Esophagus squamous epithelium (tissue), 5 donors: ENCODE measurements around the gene ABCA3. TPM values are rescaled to one million over a fixed set of nuclear protein-coding genes. Genes with fewer than 3 reads are reported as not detected.

ENCODE experiments used
- DNase-seq: peaks from one replicate; lab custom pipeline; 2025; lab: John Stamatoyannopoulos, UW
- H3K27ac ChIP-seq, 4 donors: fragments of 200-600 bp; sonication (generic); one replicate each; pipeline ENCODE4 v1.5.1; 2016 to 2019; ENCODE audit warnings: mild to moderate bottlenecking in 1 of 4
- H3K27me3 ChIP-seq, 4 donors: fragments of 200-600 bp; sonication (generic); 1 replicate in 3 of 4; 2 replicates in 1 of 4; pipeline versions ENCODE4 v1.5.1 to v1.6.0; 2017 to 2021; ENCODE audit warnings: antibody characterized with exemption in 1 of 4
- H3K36me3 ChIP-seq, 3 donors: fragments of 200-600 bp; sonication (generic); one replicate each; pipeline ENCODE4 v1.5.1; 2016 to 2019
- H3K4me1 ChIP-seq, 3 donors: fragments of 200-600 bp; sonication (generic); one replicate each; pipeline ENCODE4 v1.5.1; 2017 to 2019
- H3K4me3 ChIP-seq, 4 donors: fragments of 200-600 bp; sonication (generic); 1 replicate in 3 of 4; 2 replicates in 1 of 4; pipeline ENCODE4 v1.5.1; 2016 to 2019; ENCODE audit warnings: mild to moderate bottlenecking in 2 of 4, moderate library complexity in 1 of 4
- H3K9me3 ChIP-seq, 3 donors: fragments of 200-600 bp; sonication (generic); one replicate each; pipeline ENCODE4 v1.5.1; 2016 to 2019
- POLR2A ChIP-seq, 4 donors: fragments of 450-650 bp; IDR thresholded peaks; one replicate each; pipeline ENCODE4 v1.6.1; 2017; ENCODE audit warnings: antibody characterized with exemption in 4 of 4, mild to moderate bottlenecking in 4 of 4, moderate library complexity in 3 of 4
- whole genome bisulfite sequencing, 2 donors: methylation state at CpG; one replicate each; pipeline ENCODE4 v1.1.5; 2018; 5-methylcytosine and 5-hydroxymethylcytosine counted together
- intact Hi-C: fragments of 100-400 bp; cut with DNase I; formaldehyde crosslinking; loops from one replicate; pipeline ENCODE4 v1.15.0; 2022
- total RNA-seq, 4 donors: library from RNA; depleted of rRNA; stranded (reverse); fragments of >200 nt; gene quantifications; one replicate each; pipeline ENCODE4 v1.1.0, GENCODE V29; 2016
- TF ChIP-seq, protein P1 (sequence below), 6 experiments: fragments of 450-650 bp in 4 of 6; fragments of 200-600 bp in 2 of 6; sonication (generic) in 2 of 6; IDR thresholded peaks; one replicate each; pipeline ENCODE4 v1.5.1; 2016 to 2019; ENCODE audit warnings: antibody characterized with exemption in 6 of 6, mild to moderate bottlenecking in 4 of 6, moderate library complexity in 4 of 6
- donor health status: DM: yes; HTN: yes; CAD: no.

Gene ABCA3
- total RNA-seq, 4 donors from 2014 or later = 0.70 to 3.2 (median 2.7) TPM

DNA sequence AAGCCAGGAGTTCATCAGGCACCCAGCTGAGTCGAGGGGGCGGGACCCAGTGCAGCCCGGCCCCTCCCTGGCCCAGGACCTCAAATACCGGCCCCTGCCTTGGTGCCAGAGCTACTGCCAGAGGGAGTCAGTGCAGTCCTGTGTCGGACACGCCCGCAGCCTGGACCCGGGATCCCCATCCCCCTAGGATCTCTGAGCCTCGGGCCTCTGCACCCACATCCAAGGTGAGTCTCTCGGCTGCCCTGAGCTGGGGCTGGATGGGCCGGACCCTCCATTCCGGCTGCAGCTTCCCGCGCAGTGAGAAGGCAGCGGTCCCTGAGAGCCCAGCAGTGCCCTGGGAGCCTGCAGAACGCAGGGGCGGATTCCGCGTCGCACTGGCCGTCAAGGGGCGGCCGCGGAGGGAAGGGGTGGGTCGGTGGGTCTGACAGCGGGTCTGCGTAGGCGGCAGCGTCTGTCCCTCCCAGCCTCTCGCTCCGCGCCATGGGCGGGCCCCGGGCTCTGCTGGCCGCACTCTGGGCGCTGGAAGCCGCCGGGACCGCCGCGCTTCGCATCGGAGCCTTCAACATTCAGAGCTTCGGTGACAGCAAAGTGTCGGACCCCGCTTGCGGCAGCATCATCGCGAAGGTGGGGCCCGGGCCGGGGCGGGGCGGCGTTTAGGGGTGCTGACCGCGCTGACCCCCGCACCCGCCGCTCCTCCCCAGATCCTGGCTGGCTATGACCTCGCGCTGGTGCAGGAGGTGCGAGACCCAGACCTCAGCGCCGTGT, 104.0 kb downstream of the ABCA3 start, which contains the start of gene DNASE1L2:
Gene DNASE1L2 (plus strand): TSS at position 108 of the 765 bp plus-strand sequence. CDS start 373 bp downstream, at position 481.
- WGBS, 2 donors = 7 to 9% methylated on average over 8 of the region's 64 CpGs
- H3K27ac ChIP-seq = no peak within 1 kb of the TSS
- no peak for DNase-seq
- H3K4me1 ChIP-seq = peaks cover 20 to 42% (median 22%) of the 10 kb centered on the region in 3 donors
- H3K9me3 ChIP-seq = no peaks in the 10 kb centered on the region
- H3K36me3 ChIP-seq = peaks cover 39 to 67% (median 40%) of the 10 kb centered on the region in 3 donors
- intact Hi-C loops = no loop called here
- peaks cover 7 to 48% (median 13%) of the 10 kb centered on the region in 4 donors for H3K27me3 ChIP-seq
- peak within 1 kb of the TSS in 2 of 4 donors; percentile 29 to 49 for H3K4me3 ChIP-seq
- TF ChIP-seq, protein P1, sequence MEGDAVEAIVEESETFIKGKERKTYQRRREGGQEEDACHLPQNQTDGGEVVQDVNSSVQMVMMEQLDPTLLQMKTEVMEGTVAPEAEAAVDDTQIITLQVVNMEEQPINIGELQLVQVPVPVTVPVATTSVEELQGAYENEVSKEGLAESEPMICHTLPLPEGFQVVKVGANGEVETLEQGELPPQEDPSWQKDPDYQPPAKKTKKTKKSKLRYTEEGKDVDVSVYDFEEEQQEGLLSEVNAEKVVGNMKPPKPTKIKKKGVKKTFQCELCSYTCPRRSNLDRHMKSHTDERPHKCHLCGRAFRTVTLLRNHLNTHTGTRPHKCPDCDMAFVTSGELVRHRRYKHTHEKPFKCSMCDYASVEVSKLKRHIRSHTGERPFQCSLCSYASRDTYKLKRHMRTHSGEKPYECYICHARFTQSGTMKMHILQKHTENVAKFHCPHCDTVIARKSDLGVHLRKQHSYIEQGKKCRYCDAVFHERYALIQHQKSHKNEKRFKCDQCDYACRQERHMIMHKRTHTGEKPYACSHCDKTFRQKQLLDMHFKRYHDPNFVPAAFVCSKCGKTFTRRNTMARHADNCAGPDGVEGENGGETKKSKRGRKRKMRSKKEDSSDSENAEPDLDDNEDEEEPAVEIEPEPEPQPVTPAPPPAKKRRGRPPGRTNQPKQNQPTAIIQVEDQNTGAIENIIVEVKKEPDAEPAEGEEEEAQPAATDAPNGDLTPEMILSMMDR (IDR thresholded peaks at IDR 0.05) = no peak
- TF ChIP-seq POLR2A (IDR thresholded peaks at IDR 0.05) = no peak

DNA sequence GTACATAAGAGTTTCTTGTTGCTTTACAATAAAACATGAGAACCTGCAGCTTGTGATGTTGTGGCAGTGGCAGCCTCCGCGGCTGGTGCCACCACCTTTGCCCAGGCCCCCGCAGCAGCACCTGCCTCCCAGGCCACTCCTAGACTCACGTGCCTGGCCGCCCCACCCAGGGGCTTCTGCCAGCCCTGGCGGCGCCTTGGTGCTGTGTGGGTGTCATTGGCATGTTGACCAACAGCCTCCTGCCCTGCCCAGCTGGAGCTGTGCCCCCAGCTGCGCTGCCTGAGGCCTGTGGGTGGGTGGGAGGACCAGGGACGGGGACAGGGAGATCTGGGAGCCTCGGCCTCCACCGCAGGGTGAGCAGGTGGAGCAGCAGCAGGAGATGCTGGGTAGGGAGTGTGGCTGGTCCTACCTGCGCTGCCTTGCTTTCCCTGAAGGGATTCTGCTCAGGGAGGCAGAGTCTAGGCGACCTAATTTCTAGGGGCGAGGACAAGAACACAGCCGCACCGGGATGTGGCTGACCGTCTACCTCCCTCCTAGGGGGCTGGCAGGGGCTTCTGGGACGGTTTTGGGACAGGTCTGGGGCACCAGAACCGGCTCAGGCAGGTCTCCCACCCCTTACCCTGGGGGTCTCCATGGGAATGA, 104.7 kb downstream of the ABCA3 start:
- H3K27ac ChIP-seq = no peak overlapping the region
- intact Hi-C loops = no loop called here
- DNase-seq = no peak

DNA sequence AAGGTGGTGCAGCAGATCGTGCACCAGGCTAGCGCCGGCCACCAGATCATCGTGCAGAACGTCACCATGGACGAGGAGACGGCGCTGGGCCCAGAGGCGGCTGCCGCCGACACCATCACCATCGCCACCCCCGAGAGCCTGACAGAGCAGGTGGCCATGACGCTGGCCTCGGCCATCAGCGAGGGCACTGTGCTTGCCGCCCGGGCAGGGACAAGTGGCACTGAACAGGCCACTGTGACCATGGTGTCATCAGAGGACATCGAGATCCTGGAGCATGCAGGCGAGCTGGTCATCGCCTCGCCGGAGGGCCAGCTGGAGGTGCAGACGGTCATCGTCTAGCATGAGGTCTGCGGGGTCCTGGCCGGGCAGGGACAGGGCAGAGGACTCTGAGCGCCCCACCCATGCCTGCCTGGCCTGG, 105.3 kb downstream of the ABCA3 start:
- intact Hi-C loops = no loop called here
- 90 to 100% methylated on average over 2 to 6 of the region's 28 CpGs for WGBS, 2 donors

More for the DNA sequence above, 104.7 kb downstream of the ABCA3 start:
- peaks cover 22 to 49% (median 27%) of the 10 kb centered on the region in 3 donors for H3K4me1 ChIP-seq
- H3K36me3 ChIP-seq = peaks cover 40 to 69% (median 43%) of the 10 kb centered on the region in 3 donors
- WGBS, 2 donors = 80% methylated on average over 4 of the region's 19 CpGs; no CpG with 5 or more reads in 1 of the 2 donors
- H3K27me3 ChIP-seq = peaks cover 7 to 48% (median 13%) of the 10 kb centered on the region in 4 donors
- peak overlapping the region in 1 of 4 donors; percentile 29 for H3K4me3 ChIP-seq
- TF ChIP-seq POLR2A (IDR thresholded peaks at IDR 0.05) = no peak
- TF ChIP-seq, protein P1 (IDR thresholded peaks at IDR 0.05) = no peak
- no peaks in the 10 kb centered on the region for H3K9me3 ChIP-seq

DNA sequence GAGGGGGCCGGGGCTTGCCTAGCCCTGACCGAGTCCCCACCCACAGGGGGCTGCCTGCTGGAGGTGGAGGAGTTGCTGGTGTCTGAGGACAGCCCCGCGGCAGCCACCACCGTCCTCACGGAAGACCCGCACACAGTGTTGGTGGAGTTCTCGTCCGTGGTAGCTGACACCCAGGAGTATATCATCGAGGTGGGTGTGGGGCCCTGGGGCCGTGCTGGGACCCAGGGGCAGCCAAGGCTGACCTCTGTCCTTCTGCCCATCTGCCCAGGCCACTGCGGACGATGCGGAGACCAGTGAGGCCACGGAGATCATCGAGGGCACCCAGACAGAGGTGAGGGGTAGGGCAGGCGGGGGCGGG, 105.7 kb downstream of the ABCA3 start:
- H3K4me3 ChIP-seq = no peak overlapping the region
- H3K9me3 ChIP-seq = no peaks in the 10 kb centered on the region
- intact Hi-C loops = no loop called here
- no peak for DNase-seq
- no peak for TF ChIP-seq POLR2A (IDR thresholded peaks at IDR 0.05)
- TF ChIP-seq, protein P1 (IDR thresholded peaks at IDR 0.05) = no peak
- H3K27ac ChIP-seq = no peak overlapping the region
- H3K27me3 ChIP-seq = peaks cover 7 to 48% (median 13%) of the 10 kb centered on the region in 4 donors
- H3K36me3 ChIP-seq = peaks cover 46 to 70% (median 47%) of the 10 kb centered on the region in 3 donors
- WGBS, 2 donors = 85% methylated on average over 4 of the region's 18 CpGs; no CpG with 5 or more reads in 1 of the 2 donors
- peaks cover 22 to 57% (median 30%) of the 10 kb centered on the region in 3 donors for H3K4me1 ChIP-seq

More for the DNA sequence above, 105.3 kb downstream of the ABCA3 start:
- peaks cover 7 to 48% (median 13%) of the 10 kb centered on the region in 4 donors for H3K27me3 ChIP-seq
- H3K4me1 ChIP-seq = peaks cover 22 to 54% (median 30%) of the 10 kb centered on the region in 3 donors
- no peak overlapping the region for H3K4me3 ChIP-seq
- TF ChIP-seq, protein P1 (IDR thresholded peaks at IDR 0.05) = no peak
- TF ChIP-seq POLR2A (IDR thresholded peaks at IDR 0.05) = no peak
- DNase-seq = no peak
- H3K9me3 ChIP-seq = no peaks in the 10 kb centered on the region
- peaks cover 43 to 70% (median 44%) of the 10 kb centered on the region in 3 donors for H3K36me3 ChIP-seq
- no peak overlapping the region for H3K27ac ChIP-seq
